GM21423 (cell line): ENCODE measurements around the gene HOXA9.

ENCODE experiments used
- ATAC-seq: cut with Tn5 transposase; IDR thresholded peaks from one replicate; pipeline ENCODE4 v1.9.1; 2021; ENCODE audit warnings: mild to moderate bottlenecking, moderate library complexity; ENCODE audit not compliant: unreplicated experiment

HOXA9 gene

DNA sequence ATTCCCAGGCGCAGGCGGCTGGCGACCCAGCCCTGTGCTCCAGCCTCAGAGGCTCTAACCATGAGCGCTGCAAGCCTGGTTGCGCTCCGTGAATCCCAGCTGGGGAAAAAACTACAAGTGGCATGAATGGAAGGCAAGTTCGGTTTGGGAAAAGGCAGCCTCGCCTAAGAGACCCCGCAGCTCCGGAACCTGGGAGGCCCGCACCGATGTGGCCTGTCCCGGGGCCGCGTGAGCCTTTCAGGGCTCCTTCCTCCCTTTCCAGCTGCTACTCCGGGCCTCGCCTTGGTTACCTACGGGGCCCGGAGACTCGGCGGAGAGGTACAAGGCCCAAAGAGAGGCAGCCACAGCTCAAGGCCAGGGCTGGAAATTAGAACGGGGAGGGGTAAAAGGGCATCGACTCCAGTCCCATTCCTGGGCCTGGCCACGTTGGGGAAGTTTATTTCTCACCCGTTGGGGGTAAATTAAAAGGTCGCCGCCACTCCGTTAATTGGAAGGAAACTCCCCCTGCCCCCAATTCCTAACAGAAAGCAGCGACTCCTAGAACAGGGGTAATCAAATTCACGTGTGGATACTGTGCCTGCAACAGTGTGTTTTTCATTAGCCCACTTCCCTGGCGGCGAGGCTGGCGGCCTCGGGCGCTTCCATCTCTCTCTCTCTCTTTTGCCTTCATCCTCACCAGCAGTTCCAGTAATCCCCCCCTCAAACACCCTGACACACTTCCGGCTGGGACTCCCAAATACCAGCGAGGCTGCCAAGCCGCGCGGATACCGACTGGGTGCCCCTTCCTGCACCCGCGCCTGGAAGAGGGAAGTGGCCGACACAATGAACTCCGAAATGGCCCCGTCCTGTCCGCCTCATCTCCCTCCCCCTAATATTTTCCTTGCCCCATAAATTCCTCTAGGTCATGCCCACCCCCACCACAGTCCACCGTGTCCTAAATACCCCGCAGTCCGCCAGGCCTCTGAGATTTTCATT lies 1.5 kb upstream of the HOXA9 start:
- no peak for ATAC-seq

GRCh38 chr7:27165996-27166530 lies 726 bp upstream of the HOXA9 start:
- ATAC-seq = no peak

- no peak for ATAC-seq
These were observed 809 bp downstream of the HOXA9 start for GRCh38 chr7:27164367-27165088.

GRCh38 chr7:27164045-27164366 lies 1.3 kb downstream of the HOXA9 start:
- no peak for ATAC-seq

DNA sequence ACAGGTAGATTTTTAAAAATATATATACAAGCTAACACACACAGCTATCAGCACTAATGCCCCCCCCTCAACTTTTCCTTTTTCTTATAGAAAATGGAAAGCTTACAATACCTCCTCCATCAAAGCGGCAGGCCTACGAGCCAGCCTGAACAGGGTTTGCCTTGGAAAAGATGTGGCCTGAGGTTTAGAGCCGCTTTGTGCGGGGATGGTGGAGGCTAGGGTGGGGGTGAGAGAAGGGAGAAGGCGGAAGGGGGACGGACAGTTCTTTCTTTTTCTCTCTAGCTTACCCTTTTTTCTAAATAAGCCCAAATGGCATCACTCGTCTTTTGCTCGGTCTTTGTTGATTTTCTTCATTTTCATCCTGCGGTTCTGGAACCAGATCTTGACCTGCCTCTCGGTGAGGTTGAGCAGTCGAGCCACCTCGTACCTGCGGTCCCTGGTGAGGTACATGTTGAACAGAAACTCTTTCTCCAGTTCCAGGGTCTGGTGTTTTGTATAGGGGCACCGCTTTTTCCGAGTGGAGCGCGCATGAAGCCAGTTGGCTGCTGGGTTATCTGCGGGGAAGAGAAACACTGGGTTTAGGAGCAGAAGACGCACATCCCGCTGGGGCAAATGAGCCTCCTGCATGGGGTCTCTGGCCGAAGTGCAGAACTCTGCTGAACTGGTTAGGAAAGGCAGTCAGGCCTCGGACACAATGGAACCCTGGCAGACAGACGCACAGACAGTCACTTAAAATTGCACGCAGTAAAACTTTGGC lies 1.9 kb downstream of the HOXA9 start:
- no peak for ATAC-seq

- no peak for ATAC-seq
These were observed 2.6 kb downstream of the HOXA9 start for GRCh38 chr7:27162561-27163287.

DNA sequence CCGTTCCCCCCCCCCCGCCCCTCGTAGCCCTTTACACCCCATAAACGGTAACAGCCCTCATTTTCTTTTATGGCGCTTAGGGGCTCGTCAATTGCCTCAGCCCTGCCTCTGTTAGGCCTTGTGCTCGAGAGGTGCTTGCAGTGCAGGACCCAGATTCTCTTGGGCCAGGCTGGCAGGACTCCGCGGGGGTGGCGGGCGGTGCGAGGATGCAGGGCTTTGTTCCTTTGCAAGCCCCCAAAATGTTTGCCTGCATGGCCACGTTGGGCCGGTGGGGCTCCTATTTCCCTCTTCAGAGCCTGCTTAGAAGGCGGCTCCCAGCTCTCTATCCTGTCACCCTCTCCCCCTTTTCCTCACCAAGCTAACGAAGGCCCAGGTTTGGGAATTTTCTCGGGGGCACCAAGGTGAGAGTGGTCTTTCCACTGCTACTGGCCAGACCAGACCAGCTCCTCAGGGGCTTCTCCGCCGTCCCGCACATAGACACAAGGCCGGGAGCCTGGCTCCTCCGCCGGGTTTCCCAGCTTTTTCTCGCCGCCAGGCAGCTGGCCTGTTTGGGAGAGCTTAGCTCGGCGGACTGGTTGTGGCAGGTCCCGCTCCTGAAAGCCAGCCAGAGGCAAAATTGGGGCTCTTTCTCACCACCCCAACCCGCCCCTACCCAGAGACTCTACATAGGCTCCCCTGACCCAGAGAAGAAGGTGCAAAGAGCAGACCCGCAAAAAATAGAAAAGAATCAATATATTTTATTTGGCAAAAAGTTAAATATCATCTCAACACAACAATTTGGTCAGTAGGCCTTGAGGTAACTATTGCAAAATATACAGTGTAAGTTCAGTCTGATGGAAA lies 3.4 kb downstream of the HOXA9 start:
- no peak for ATAC-seq

GRCh38 chr7:27161214-27161720 lies 4.1 kb downstream of the HOXA9 start:
- no peak for ATAC-seq

DNA sequence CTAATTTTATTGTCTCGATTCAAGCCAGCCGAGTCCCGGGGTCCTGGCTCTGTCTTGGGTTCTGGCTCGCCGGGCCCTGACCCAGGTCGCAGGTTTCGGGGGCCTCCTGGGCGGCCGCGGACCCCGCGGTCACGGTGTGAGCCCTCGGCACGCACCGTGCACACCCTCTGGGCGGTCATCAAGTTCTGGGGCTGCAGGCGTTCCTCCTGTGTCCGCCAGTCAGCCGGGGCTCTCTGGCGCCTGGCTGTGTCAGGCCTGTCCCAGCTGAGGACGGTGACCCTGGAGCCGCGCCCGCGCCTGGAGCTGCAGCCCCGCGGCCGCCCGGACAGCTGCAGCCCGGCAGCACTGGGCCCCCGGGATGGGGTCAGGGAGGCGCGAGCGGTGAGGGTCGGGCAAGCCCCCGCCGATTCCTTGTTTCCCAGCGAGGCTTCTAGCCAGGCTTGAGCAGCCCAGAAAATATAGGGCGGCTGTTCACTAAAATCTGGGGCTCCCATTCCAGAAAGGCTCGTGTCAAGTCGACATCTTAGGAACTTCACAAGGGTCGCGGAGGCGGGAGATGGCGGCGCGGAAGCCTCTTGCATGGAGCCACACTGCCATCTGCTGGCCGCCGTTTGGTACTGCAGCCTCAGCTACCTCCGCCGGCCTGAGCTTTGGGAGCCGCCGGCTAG lies 4.7 kb downstream of the HOXA9 start:
- ATAC-seq = no peak

DNA sequence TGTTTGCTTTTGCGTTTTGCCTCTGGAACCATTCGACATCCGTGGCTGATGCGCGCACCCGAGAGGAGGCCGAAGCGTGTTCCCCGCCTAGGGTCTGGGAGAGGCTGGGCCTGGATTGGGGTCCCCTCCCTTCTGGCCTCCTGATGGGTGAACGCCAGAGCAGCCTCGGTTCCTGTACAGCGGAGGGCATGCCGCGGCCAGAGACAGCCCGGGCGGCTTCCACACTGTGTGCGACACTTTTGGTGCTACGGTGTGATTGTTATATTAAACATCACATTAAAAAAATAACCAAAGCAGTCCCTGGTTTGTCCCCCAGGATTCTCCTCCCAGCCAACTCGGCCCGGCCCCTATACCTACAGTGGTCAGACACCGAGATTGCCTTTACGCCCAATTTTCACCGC lies 5.2 kb downstream of the HOXA9 start:
- no peak for ATAC-seq

DNA sequence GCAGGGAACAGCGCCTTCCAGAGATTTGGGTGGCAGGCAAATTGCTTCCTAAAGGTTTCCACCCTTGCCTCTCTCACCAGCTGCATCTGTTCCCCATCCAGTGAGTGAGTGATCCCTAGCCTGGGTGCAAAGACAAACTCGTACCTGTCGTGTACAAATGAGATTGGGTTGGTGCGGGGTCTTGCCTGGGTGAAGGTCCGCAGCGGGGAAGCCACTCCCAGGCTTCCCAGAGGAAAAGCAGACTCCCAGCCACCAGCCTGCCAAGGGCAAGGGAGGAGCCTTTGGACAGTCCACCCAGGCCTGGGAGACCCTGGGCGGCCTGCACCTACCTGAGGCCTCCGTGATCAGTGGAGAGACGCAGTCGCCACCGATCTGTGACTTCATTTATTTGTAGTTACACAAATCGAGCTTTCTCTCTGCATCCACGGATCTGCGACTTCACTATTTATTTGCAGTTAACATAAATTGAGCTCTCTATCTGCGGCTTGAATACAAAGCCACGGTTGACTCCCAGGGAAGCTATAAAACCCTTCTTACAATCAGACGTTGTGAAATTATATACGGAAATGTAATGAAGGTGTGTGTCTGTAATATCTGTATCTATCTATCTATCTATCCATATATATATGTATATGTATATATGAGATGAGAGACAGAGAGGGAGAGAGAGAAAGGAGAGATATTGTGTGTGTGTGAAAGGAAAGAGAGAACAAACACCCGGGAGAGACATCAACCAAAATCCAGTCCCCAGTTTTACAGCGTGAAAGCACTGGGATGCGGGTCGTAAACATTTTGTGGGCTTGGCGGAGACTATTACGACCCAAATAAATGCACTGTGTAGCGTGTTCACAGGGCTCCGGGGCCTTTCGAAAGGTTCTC lies 5.8 kb downstream of the HOXA9 start:
- no peak for ATAC-seq

GRCh38 chr7:27158436-27159265 lies 6.7 kb downstream of the HOXA9 start:
- ATAC-seq = no peak

GRCh38 chr7:27157702-27158431 lies 7.5 kb downstream of the HOXA9 start:
- no peak for ATAC-seq

- no peak for ATAC-seq
These were observed 8.2 kb downstream of the HOXA9 start for GRCh38 chr7:27156916-27157701.

DNA sequence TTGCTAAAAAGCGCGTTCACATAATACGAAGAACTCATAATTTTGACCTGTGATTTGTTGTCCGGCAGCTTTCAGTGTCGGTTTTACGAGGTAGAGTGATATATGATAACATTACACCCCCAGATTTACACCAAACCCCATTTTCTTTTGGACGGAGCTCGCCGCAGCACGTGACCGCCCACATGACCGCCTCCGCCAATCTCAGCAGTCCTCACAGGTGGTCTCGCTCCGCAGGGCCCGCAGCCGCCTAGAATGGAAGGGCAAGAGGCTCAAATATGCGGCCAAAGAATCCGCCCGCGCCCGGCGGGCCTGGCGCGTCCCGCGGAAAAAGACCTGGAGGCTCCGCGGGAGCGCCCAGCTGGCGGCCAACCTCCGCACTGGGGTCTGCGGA lies 8.8 kb downstream of the HOXA9 start, which contains the start of gene HOXA7:
Gene HOXA7 (minus strand): TSS at position 168 of the 391 bp plus-strand sequence. CDS start 130 bp downstream, at position 38.
- no peak for ATAC-seq
